Stimulated activated CD8-positive, alpha-beta memory T cell treated with anti-CD3 and anti-CD28 coated beads, Interleukin-15, amount 100 ng/mL, for 48 hours (primary cell): ENCODE results near the gene RIPK1.

Source experiments
- DNase-seq, 2 donors: peaks; one replicate each; pipeline ENCODE4 v3.0.0-alpha.2; 2020; ENCODE audit warnings: low read depth in 2 of 2

RIPK1 gene

GRCh38 chr6:3163248-3163594 lies 94.9 kb downstream of the RIPK1 start:
- DNase-seq: no peak

GRCh38 chr6:3164388-3164787 lies 96.1 kb downstream of the RIPK1 start:
- no peak for DNase-seq
